HepG2 (cell line): ENCODE results near the gene GALNT16.

Experiments
- ADNP ChIP-seq: sonication (generic); formaldehyde crosslinking; IDR thresholded peaks from 2 replicates; pipeline ENCODE4 v1.4.0; 2020; ENCODE audit warnings: missing genetic modification reagents
- CBFB ChIP-seq: sonication (generic); formaldehyde crosslinking; IDR thresholded peaks from 2 replicates; pipeline ENCODE4 v1.4.0; 2020; ENCODE audit warnings: missing genetic modification reagents
- CEBPB ChIP-seq: IDR thresholded peaks from 2 replicates; pipeline ENCODE4 v1.6.1; 2011; ENCODE audit warnings: low read depth, low read length, improper control_type of control experiment, borderline replicate concordance
- ESRRA ChIP-seq: sonication (generic); formaldehyde crosslinking; IDR thresholded peaks from 2 replicates; pipeline ENCODE4 v1.5.1; 2020; ENCODE audit warnings: mild to moderate bottlenecking, low read depth, missing genetic modification reagents
- EZH2 ChIP-seq: conservative IDR thresholded peaks from 2 replicates; pipeline ENCODE4 v1.6.1; 2012; ENCODE audit warnings: mild to moderate bottlenecking, low read depth, low read length, moderate library complexity
- MTA3 ChIP-seq: sonication (generic); formaldehyde crosslinking; IDR thresholded peaks from 2 replicates; pipeline ENCODE4 v1.4.0; 2020; ENCODE audit warnings: missing genetic modification reagents
- MYNN ChIP-seq: sonication (generic); formaldehyde crosslinking; IDR thresholded peaks from 2 replicates; pipeline ENCODE4 v1.4.0; 2020; ENCODE audit warnings: mild to moderate bottlenecking, low read depth, missing genetic modification reagents
- RAD21 ChIP-seq: fragments of 450-650 bp; formaldehyde crosslinking; IDR thresholded peaks from 2 replicates; pipeline ENCODE4 v1.5.0; 2020; ENCODE audit warnings: mild to moderate bottlenecking
- TF ChIP-seq, protein P1 (sequence below): sonication (generic); formaldehyde crosslinking; IDR thresholded peaks from 2 replicates; pipeline ENCODE4 v1.8.0; 2022; ENCODE audit warnings: missing genetic modification reagents, mild to moderate bottlenecking, moderate library complexity, borderline replicate concordance
- TF ChIP-seq, protein P2 (sequence below): sonication (generic); formaldehyde crosslinking; IDR thresholded peaks from 2 replicates; pipeline ENCODE4 v1.5.0; 2020; ENCODE audit warnings: mild to moderate bottlenecking, missing genetic modification reagents, moderate library complexity
- TF ChIP-seq, protein P3 (sequence below): sonication (generic); formaldehyde crosslinking; IDR thresholded peaks from 2 replicates; pipeline ENCODE4 v1.4.0; 2020; ENCODE audit warnings: low read depth, mild to moderate bottlenecking, missing genetic modification reagents
- TF ChIP-seq, protein P4 (sequence below): sonication (generic); formaldehyde crosslinking; IDR thresholded peaks from 2 replicates; pipeline ENCODE4 v1.5.0; 2020; ENCODE audit warnings: missing genetic modification reagents
- TF ChIP-seq, protein P5 (sequence below): sonication (generic); formaldehyde crosslinking; IDR thresholded peaks from 2 replicates; pipeline ENCODE4 v1.5.0; 2020; ENCODE audit warnings: missing genetic modification reagents, mild to moderate bottlenecking, borderline replicate concordance

DNA sequence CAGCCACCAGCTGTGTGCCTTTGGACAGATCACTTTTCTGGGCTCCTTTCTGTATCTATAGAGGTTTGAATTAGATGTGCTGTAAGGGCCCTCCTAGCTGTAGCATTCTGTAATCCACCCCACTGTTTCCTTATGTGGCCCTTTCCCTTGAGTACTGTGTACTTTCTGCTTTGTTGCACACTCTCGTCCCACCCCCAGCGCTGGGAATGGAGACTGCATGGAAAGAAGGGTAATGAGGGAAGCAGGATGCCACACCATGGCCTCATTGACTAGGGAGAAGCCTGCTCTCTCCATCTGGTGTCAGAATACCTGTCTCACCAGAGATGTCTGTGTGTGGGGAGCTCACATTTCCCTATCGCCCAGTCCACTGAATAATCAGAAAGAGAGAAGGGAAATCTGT, 13.6 kb upstream of the GALNT16 start:
- no peak for TF ChIP-seq RAD21 (CRISPR knock-in tag)
- TF ChIP-seq, protein P1, sequence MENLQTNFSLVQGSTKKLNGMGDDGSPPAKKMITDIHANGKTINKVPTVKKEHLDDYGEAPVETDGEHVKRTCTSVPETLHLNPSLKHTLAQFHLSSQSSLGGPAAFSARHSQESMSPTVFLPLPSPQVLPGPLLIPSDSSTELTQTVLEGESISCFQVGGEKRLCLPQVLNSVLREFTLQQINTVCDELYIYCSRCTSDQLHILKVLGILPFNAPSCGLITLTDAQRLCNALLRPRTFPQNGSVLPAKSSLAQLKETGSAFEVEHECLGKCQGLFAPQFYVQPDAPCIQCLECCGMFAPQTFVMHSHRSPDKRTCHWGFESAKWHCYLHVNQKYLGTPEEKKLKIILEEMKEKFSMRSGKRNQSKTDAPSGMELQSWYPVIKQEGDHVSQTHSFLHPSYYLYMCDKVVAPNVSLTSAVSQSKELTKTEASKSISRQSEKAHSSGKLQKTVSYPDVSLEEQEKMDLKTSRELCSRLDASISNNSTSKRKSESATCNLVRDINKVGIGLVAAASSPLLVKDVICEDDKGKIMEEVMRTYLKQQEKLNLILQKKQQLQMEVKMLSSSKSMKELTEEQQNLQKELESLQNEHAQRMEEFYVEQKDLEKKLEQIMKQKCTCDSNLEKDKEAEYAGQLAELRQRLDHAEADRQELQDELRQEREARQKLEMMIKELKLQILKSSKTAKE (CRISPR knock-in tag): no peak
- TF ChIP-seq, protein P2, sequence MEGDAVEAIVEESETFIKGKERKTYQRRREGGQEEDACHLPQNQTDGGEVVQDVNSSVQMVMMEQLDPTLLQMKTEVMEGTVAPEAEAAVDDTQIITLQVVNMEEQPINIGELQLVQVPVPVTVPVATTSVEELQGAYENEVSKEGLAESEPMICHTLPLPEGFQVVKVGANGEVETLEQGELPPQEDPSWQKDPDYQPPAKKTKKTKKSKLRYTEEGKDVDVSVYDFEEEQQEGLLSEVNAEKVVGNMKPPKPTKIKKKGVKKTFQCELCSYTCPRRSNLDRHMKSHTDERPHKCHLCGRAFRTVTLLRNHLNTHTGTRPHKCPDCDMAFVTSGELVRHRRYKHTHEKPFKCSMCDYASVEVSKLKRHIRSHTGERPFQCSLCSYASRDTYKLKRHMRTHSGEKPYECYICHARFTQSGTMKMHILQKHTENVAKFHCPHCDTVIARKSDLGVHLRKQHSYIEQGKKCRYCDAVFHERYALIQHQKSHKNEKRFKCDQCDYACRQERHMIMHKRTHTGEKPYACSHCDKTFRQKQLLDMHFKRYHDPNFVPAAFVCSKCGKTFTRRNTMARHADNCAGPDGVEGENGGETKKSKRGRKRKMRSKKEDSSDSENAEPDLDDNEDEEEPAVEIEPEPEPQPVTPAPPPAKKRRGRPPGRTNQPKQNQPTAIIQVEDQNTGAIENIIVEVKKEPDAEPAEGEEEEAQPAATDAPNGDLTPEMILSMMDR (CRISPR knock-in tag): no peak
- TF ChIP-seq MTA3 (CRISPR knock-in tag): no peak
- TF ChIP-seq ADNP: no peak
- TF ChIP-seq EZH2: no peak
- TF ChIP-seq MYNN (CRISPR knock-in tag): no peak
- TF ChIP-seq CBFB (CRISPR knock-in tag): no peak
- TF ChIP-seq, protein P3, sequence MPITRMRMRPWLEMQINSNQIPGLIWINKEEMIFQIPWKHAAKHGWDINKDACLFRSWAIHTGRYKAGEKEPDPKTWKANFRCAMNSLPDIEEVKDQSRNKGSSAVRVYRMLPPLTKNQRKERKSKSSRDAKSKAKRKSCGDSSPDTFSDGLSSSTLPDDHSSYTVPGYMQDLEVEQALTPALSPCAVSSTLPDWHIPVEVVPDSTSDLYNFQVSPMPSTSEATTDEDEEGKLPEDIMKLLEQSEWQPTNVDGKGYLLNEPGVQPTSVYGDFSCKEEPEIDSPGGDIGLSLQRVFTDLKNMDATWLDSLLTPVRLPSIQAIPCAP (CRISPR knock-in tag): no peak
- TF ChIP-seq ESRRA (CRISPR knock-in tag): no peak
- TF ChIP-seq CEBPB: no peak
- TF ChIP-seq, protein P4, sequence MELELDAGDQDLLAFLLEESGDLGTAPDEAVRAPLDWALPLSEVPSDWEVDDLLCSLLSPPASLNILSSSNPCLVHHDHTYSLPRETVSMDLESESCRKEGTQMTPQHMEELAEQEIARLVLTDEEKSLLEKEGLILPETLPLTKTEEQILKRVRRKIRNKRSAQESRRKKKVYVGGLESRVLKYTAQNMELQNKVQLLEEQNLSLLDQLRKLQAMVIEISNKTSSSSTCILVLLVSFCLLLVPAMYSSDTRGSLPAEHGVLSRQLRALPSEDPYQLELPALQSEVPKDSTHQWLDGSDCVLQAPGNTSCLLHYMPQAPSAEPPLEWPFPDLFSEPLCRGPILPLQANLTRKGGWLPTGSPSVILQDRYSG: no peak
- TF ChIP-seq, protein P5, sequence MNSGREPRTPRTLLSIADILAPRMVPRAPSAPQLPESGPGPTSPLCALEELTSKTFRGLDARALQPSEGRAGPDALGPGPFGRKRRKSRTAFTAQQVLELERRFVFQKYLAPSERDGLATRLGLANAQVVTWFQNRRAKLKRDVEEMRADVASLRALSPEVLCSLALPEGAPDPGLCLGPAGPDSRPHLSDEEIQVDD (CRISPR knock-in tag): no peak
